Endothelial cell of umbilical vein (primary cell): ENCODE results near the gene SLC15A1. TPM values are rescaled to one million over a fixed set of nuclear protein-coding genes. Genes with fewer than 3 reads are reported as not detected.

Experiments
- BruUV-seq: library from RNA; stranded (reverse); fragments of 400-500 nt; replicated peaks from 2 replicates; lab custom pipeline; 2021; lab: Mats Ljungman, UMichigan
- CTCF ChIA-PET: fragments of 300-600, 350-600 bp; sonication (Branson Sonifier 250); formaldehyde crosslinking; loops from one replicate; lab custom pipeline; 2021; ENCODE audit warnings: antibody characterized with exemption, inconsistent platforms; lab: Charles Lee
- POLR2A ChIA-PET: fragments of 300-600, 350-600 bp; sonication (Branson Sonifier 250); formaldehyde crosslinking; loops from one replicate; lab custom pipeline; 2021; ENCODE audit warnings: antibody characterized with exemption, inconsistent platforms; lab: Charles Lee
- DNase-seq: peaks from one replicate; pipeline ENCODE4 v3.0.0-alpha.2; 2011; ENCODE audit warnings: low read depth, low spot score
- FAIRE-seq: peaks from 2 replicates; lab custom pipeline; 2011; peaks lifted over from hg19 to GRCh38; lab: Jason Lieb, UNC
- H2AFZ ChIP-seq: 2 replicates; pipeline ENCODE4 v1.6.0; 2012; ENCODE audit warnings: low read depth, low read length, control low read depth, inconsistent platforms
- H3K27ac ChIP-seq: 2 replicates; pipeline ENCODE4 v1.5.1; 2011; ENCODE audit warnings: low read depth, mild to moderate bottlenecking, control low read depth, low read length, moderate library complexity; ENCODE audit not compliant: insufficient read depth
- H3K27me3 ChIP-seq, 2 experiments: 2 replicates each; pipeline versions ENCODE4 v1.6.0 to v1.6.1; 2011; ENCODE audit warnings: low read length in 2 of 2, mixed read lengths in 1 of 2; ENCODE audit not compliant: control insufficient read depth in 2 of 2, insufficient read depth in 2 of 2
- H3K36me3 ChIP-seq, 2 experiments: 2 replicates in 1 of 2; 3 replicates in 1 of 2; pipeline ENCODE4 v1.5.1; 2011; ENCODE audit warnings: low read length in 2 of 2, mild to moderate bottlenecking in 1 of 2, moderate library complexity in 1 of 2; ENCODE audit not compliant: control insufficient read depth in 2 of 2, insufficient read depth in 2 of 2; ENCODE audit errors: extremely low read depth in 1 of 2
- H3K4me1 ChIP-seq: 3 replicates; pipeline ENCODE4 v1.5.1; 2011; ENCODE audit warnings: mild to moderate bottlenecking, low read length; ENCODE audit not compliant: control insufficient read depth, insufficient read depth; ENCODE audit errors: extremely low read depth
- H3K4me2 ChIP-seq: 2 replicates; pipeline ENCODE4 v1.6.1; 2011; ENCODE audit warnings: low read length, control low read depth, mixed read lengths; ENCODE audit not compliant: insufficient read depth
- H3K4me3 ChIP-seq, 3 experiments: fragments of 200-600 bp in 1 of 3; sonication (generic), shearing (Covaris generic) in 1 of 3; replicated peaks in 1 of 3; 2 replicates each; pipeline ENCODE4 v1.5.1; 2011 to 2016; ENCODE audit warnings: control low read depth in 3 of 3, low read length in 3 of 3, mild to moderate bottlenecking in 2 of 3, inconsistent platforms in 1 of 3, low read depth in 1 of 3, moderate library complexity in 1 of 3; ENCODE audit not compliant: insufficient read depth in 1 of 3
- H3K79me2 ChIP-seq: 2 replicates; pipeline ENCODE4 v1.6.0; 2012; ENCODE audit warnings: low read length, inconsistent platforms; ENCODE audit not compliant: control insufficient read depth, insufficient read depth
- H3K9ac ChIP-seq: replicated peaks from 2 replicates; pipeline ENCODE3; 2011; ENCODE audit warnings: low read length, control low read depth; ENCODE audit not compliant: insufficient read depth; ENCODE audit errors: extremely low read depth
- H3K9me1 ChIP-seq: replicated peaks from 3 replicates; pipeline ENCODE4 v1.6.0; 2011; ENCODE audit warnings: mild to moderate bottlenecking, low read length; ENCODE audit not compliant: control insufficient read depth, insufficient read depth; ENCODE audit errors: extremely low read depth
- H3K9me3 ChIP-seq: replicated peaks from 2 replicates; pipeline ENCODE4 v1.5.1; 2012; ENCODE audit warnings: low read length, inconsistent platforms; ENCODE audit not compliant: control insufficient read depth, insufficient read depth
- H4K20me1 ChIP-seq: replicated peaks from 2 replicates; pipeline ENCODE3; 2011; ENCODE audit warnings: mild to moderate bottlenecking, low read length; ENCODE audit not compliant: control insufficient read depth, insufficient read depth; ENCODE audit errors: extremely low read depth
- EZH2 ChIP-seq: IDR thresholded peaks from 2 replicates; pipeline ENCODE4 v1.6.1; 2012; ENCODE audit warnings: borderline replicate concordance, low read depth, mild to moderate bottlenecking, moderate library complexity, low read length, inconsistent platforms; ENCODE audit not compliant: severe bottlenecking
- FOS ChIP-seq: IDR thresholded peaks from 2 replicates; pipeline ENCODE4 v1.6.1; 2011; ENCODE audit warnings: mild to moderate bottlenecking, low read length, moderate library complexity, borderline replicate concordance; ENCODE audit not compliant: insufficient read depth
- GATA2 ChIP-seq: IDR thresholded peaks from 2 replicates; pipeline ENCODE4 v1.7.0; 2011; ENCODE audit warnings: low read depth, mild to moderate bottlenecking, moderate library complexity, mixed read lengths, low read length; ENCODE audit not compliant: insufficient read length, insufficient read depth
- JUN ChIP-seq: IDR thresholded peaks from 2 replicates; pipeline ENCODE4 v1.6.1; 2011; ENCODE audit warnings: borderline replicate concordance, low read depth; ENCODE audit not compliant: insufficient read length, insufficient read depth
- MYC ChIP-seq: IDR thresholded peaks from one replicate; pipeline ENCODE4 v1.6.1; 2011; ENCODE audit warnings: mild to moderate bottlenecking, low read depth, low read length
- POLR2A ChIP-seq: IDR thresholded peaks from 2 replicates; pipeline ENCODE4 v1.6.1; 2012; ENCODE audit warnings: low read depth, mild to moderate bottlenecking, control low read depth, low read length
- POLR2AphosphoS5 ChIP-seq: IDR thresholded peaks from 2 replicates; pipeline ENCODE4 v1.6.1; 2012; ENCODE audit warnings: low read depth, mild to moderate bottlenecking, control low read depth, low read length, moderate library complexity; ENCODE audit not compliant: insufficient read depth
- dilution Hi-C: fragments of 300-500 bp; cut with MboI; formaldehyde crosslinking; loops from one replicate; pipeline ENCODE4 v1.15.0; 2019; ENCODE audit warnings: low sequenced_read_pairs; ENCODE audit not compliant: extremely low pct_ligation_motif_present
- intact Hi-C: fragments of 100-400 bp; cut with micrococcal nuclease; formaldehyde crosslinking; loops from one replicate; pipeline ENCODE4 v1.10.0; 2022
- polyA plus RNA-seq, 4 experiments: library from polyadenylated mRNA; depleted of rRNA in 3 of 4; stranded (reverse) in 3 of 4; unstranded in 1 of 4; fragments of >200 nt; gene quantifications; 2 replicates each; pipeline versions ENCODE4 v1.2.1 to v1.2.3, GENCODE V29; 2011 to 2012; ENCODE audit warnings: missing spikeins in 1 of 4
- total RNA-seq: library from RNA; stranded (reverse); gene quantifications from 2 replicates; pipeline ENCODE4 v1.2.3, GENCODE V29; 2021
- TF ChIP-seq, protein P1 (sequence below): IDR thresholded peaks from 2 replicates; pipeline ENCODE4 v1.6.1; 2011; ENCODE audit not compliant: insufficient read depth, insufficient read length
- TF ChIP-seq, protein P2 (sequence below), 2 donors: IDR thresholded peaks; 1 replicate in 1 of 2; 2 replicates in 1 of 2; pipeline ENCODE4 v1.5.1; 2011; ENCODE audit warnings: low read length in 2 of 2, mild to moderate bottlenecking in 2 of 2, moderate library complexity in 2 of 2, control low read depth in 1 of 2, inconsistent platforms in 1 of 2, low read depth in 1 of 2; ENCODE audit not compliant: insufficient read depth in 1 of 2; ENCODE audit errors: extremely low read depth in 1 of 2

The SLC15A1 gene
- total and polyA plus RNA-seq, 2 donors (not counting 3 experiments of a cell fraction or from before 2014, with no cell fraction given) = not detected

DNA sequence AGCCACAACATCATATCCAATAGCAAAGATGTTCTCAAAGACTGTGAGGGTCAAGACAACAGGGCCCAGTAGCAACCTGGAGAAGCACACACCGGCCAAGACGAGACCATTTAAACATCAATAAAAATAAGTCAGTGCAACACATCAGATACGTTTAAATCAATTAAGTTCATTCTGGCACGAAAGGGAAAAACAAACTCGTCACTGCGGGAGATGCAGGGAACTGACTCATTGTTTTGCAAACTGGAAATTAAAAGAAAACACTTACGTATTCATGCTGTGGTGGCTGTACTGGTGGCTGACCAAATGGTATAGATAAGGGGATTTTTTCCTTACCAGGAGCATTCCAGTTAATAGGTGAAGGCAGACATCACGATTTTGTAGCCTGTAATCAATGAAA, 26.3 kb upstream of the SLC15A1 start:
- H2AFZ ChIP-seq = peak overlapping the region; percentile 64
- BruUV-seq = no TSS peak
- no peaks in the 10 kb centered on the region for H4K20me1 ChIP-seq
- TF ChIP-seq POLR2A (no peak), POLR2AphosphoS5 (no peak), MYC (no peak), GATA2 (no peak), JUN (no peak), EZH2 (no peak), FOS (no peak)
- TF ChIP-seq, protein P1, sequence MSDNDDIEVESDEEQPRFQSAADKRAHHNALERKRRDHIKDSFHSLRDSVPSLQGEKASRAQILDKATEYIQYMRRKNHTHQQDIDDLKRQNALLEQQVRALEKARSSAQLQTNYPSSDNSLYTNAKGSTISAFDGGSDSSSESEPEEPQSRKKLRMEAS = no peak
- TF ChIP-seq, protein P2, sequence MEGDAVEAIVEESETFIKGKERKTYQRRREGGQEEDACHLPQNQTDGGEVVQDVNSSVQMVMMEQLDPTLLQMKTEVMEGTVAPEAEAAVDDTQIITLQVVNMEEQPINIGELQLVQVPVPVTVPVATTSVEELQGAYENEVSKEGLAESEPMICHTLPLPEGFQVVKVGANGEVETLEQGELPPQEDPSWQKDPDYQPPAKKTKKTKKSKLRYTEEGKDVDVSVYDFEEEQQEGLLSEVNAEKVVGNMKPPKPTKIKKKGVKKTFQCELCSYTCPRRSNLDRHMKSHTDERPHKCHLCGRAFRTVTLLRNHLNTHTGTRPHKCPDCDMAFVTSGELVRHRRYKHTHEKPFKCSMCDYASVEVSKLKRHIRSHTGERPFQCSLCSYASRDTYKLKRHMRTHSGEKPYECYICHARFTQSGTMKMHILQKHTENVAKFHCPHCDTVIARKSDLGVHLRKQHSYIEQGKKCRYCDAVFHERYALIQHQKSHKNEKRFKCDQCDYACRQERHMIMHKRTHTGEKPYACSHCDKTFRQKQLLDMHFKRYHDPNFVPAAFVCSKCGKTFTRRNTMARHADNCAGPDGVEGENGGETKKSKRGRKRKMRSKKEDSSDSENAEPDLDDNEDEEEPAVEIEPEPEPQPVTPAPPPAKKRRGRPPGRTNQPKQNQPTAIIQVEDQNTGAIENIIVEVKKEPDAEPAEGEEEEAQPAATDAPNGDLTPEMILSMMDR (IDR thresholded peaks at IDR 0.05; ENCODE audit: extremely low read depth in 1 of 2, insufficient read depth in 1 of 2, low read depth in 1 of 2, low read length in 2 of 2) = no peak
- H3K4me3 ChIP-seq = no peak overlapping the region
- H3K79me2 ChIP-seq = no peaks in the 10 kb centered on the region
- no peaks in the 10 kb centered on the region for H3K9me1 ChIP-seq
- CTCF ChIA-PET = interaction anchor here (0.9 kb wide), 1 partner anchor 16 kb away, joined by 3 read pairs; no protein-coding TSS in a partner anchor
- peaks cover 5 to 9% of the 10 kb centered on the region in 2 experiments for H3K27me3 ChIP-seq
- peak; percentile 81 for FAIRE-seq
- dilution Hi-C loops (no loop called here), intact Hi-C loops (no loop called here)
- POLR2A ChIA-PET = no interaction called here
- no peaks in the 10 kb centered on the region for H3K9me3 ChIP-seq
- H3K27ac ChIP-seq = no peak overlapping the region
- no peak overlapping the region for H3K9ac ChIP-seq
- peak; percentile 64 for DNase-seq
- H3K4me2 ChIP-seq = no peak overlapping the region
- H3K4me1 ChIP-seq = peaks cover 3% of the 10 kb centered on the region
- H3K36me3 ChIP-seq = no peaks in the 10 kb centered on the region
